Neutrophil (primary cell): ENCODE data around the gene TBC1D17.
A peak's percentile ranks its signal among the peaks of the same experiment; 100 is the strongest.

Experiments
- H3K27ac ChIP-seq: fragments of 200-600 bp; sonication (generic); 2 replicates; pipeline ENCODE4 v1.5.1; 2016; ENCODE audit warnings: mild to moderate bottlenecking, moderate library complexity
- H3K27me3 ChIP-seq: fragments of 200-600 bp; sonication (generic); 2 replicates; pipeline ENCODE4 v1.6.0; 2016; ENCODE audit warnings: mild to moderate bottlenecking
- H3K36me3 ChIP-seq: fragments of 200-600 bp; sonication (generic); 2 replicates; pipeline ENCODE4 v1.5.1; 2017
- H3K4me1 ChIP-seq, 2 experiments: fragments of 200-600 bp in 1 of 2; sonication (generic) in 1 of 2; 1 replicate in 1 of 2; 2 replicates in 1 of 2; pipeline versions ENCODE4 v1.5.1 to v1.6.1; 2013 to 2016; ENCODE audit warnings: low read depth in 1 of 2, low read length in 1 of 2, mild to moderate bottlenecking in 1 of 2, moderate library complexity in 1 of 2; ENCODE audit not compliant: control insufficient read depth in 1 of 2, insufficient read depth in 1 of 2
- H3K4me3 ChIP-seq, 2 experiments: fragments of 200-600 bp in 1 of 2; sonication (generic) in 1 of 2; 1 replicate in 1 of 2; 2 replicates in 1 of 2; pipeline ENCODE4 v1.5.1; 2013 to 2016; ENCODE audit warnings: low read depth in 1 of 2, low read length in 1 of 2, mild to moderate bottlenecking in 1 of 2, moderate library complexity in 1 of 2
- H3K9me3 ChIP-seq: fragments of 200-600 bp; sonication (generic); 2 replicates; pipeline ENCODE4 v1.5.1; 2016
- TF ChIP-seq, protein P1 (sequence below): fragments of 200-600 bp; sonication (generic); IDR thresholded peaks from 2 replicates; pipeline ENCODE4 v1.5.1; 2016; ENCODE audit warnings: antibody characterized with exemption

Gene TBC1D17

GRCh38 chr19:49848938-49849337, 28.6 kb upstream of the TBC1D17 start:
- Histone ChIP-seq H3K27me3 (peaks cover 20% of the 10 kb centered on the region), H3K4me3 (no peak overlapping the region), H3K9me3 (no peaks in the 10 kb centered on the region), H3K27ac (peak overlapping the region; percentile 98), H3K36me3 (no peaks in the 10 kb centered on the region), H3K4me1 (peaks cover 54 to 56% of the 10 kb centered on the region in 2 experiments)
- TF ChIP-seq, protein P1, sequence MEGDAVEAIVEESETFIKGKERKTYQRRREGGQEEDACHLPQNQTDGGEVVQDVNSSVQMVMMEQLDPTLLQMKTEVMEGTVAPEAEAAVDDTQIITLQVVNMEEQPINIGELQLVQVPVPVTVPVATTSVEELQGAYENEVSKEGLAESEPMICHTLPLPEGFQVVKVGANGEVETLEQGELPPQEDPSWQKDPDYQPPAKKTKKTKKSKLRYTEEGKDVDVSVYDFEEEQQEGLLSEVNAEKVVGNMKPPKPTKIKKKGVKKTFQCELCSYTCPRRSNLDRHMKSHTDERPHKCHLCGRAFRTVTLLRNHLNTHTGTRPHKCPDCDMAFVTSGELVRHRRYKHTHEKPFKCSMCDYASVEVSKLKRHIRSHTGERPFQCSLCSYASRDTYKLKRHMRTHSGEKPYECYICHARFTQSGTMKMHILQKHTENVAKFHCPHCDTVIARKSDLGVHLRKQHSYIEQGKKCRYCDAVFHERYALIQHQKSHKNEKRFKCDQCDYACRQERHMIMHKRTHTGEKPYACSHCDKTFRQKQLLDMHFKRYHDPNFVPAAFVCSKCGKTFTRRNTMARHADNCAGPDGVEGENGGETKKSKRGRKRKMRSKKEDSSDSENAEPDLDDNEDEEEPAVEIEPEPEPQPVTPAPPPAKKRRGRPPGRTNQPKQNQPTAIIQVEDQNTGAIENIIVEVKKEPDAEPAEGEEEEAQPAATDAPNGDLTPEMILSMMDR, result no peak

- peak overlapping the region; percentile 99 to 100 for H3K4me3 ChIP-seq
- H3K4me1 ChIP-seq, result peaks cover 47 to 49% of the 10 kb centered on the region in 2 experiments
- no peaks in the 10 kb centered on the region for H3K36me3 ChIP-seq
- TF ChIP-seq, protein P1, result no peak
- H3K27ac ChIP-seq, result peak overlapping the region; percentile 98
- H3K9me3 ChIP-seq, result no peaks in the 10 kb centered on the region
- peaks cover 20% of the 10 kb centered on the region for H3K27me3 ChIP-seq
Observed at GRCh38 chr19:49849433-49850220, 27.9 kb upstream of the TBC1D17 start.

- Histone ChIP-seq H3K27ac (peak overlapping the region; percentile 98), H3K4me1 (peaks cover 42 to 43% of the 10 kb centered on the region in 2 experiments), H3K27me3 (peaks cover 20% of the 10 kb centered on the region), H3K36me3 (peaks cover 4% of the 10 kb centered on the region), H3K4me3 (peak overlapping the region; percentile 99 to 100), H3K9me3 (no peaks in the 10 kb centered on the region)
- TF ChIP-seq, protein P1, result no peak
Observed at GRCh38 chr19:49850221-49850486, 27.3 kb upstream of the TBC1D17 start.

DNA sequence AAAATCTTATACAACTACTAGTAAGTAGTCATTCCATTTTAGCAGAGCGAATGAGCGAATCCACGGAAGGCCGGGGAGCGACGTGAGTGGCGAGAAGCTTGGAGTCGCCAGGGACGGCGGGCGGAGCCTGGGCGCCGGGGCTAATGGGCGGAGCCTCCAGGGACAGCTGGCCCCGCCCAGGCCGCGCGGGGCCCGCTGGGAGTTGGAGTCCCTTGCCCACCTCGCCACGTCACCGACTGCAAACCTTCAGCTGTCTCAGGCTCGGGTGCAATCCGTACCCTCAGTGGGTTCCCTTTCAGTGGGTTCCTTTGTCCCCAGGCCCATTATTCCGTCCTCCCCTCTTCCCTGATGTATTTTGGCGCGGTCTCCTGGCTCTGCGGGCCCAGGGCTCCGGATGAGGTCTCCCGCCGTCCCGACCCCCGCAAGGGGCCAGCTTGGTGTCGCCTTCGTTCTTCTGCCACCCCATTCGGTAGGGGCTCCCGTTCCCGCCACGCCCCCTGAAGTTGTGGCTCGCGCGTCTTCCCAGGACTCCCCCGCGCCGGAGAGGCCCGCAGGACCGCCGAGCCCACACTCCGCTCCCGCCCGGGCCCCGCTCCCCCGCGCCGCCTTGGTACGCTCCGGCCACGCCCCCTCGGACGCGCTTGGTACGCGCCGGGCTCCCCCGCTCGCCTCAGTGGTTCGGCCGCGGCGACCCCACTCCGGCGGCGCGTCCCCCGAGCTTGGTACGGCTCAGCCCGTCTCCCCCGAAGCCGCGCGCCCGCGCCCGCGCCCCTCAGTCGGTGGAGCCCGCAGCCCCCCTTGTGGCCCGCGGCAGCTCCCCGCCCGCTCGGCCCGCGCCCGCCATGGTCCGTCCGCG, 26.8 kb upstream of the TBC1D17 start, which contains the start of gene PTOV1:
Gene PTOV1 (plus strand): TSS at position 673 of the 856 bp plus-strand sequence.
- H3K9me3 ChIP-seq, result no peaks in the 10 kb centered on the region
- H3K27me3 ChIP-seq, result peaks cover 20% of the 10 kb centered on the region
- H3K4me3 ChIP-seq, result peak within 1 kb of the TSS; percentile 99 to 100
- TF ChIP-seq, protein P1, result no peak
- H3K4me1 ChIP-seq, result peaks cover 38 to 41% of the 10 kb centered on the region in 2 experiments
- H3K27ac ChIP-seq, result peak within 1 kb of the TSS; percentile 98
- peaks cover 8% of the 10 kb centered on the region for H3K36me3 ChIP-seq

- no peaks in the 10 kb centered on the region for H3K9me3 ChIP-seq
- H3K36me3 ChIP-seq, result peaks cover 15% of the 10 kb centered on the region
- peak overlapping the region; percentile 99 to 100 for H3K4me3 ChIP-seq
- TF ChIP-seq, protein P1, result no peak
- peaks cover 38 to 41% of the 10 kb centered on the region in 2 experiments for H3K4me1 ChIP-seq
- peak overlapping the region; percentile 98 for H3K27ac ChIP-seq
- H3K27me3 ChIP-seq, result peaks cover 20% of the 10 kb centered on the region
Observed at GRCh38 chr19:49851456-49852259, 25.8 kb upstream of the TBC1D17 start.
